GM21423 (cell line): ENCODE data around the gene IL20.

ENCODE experiments used
- ATAC-seq: cut with Tn5 transposase; IDR thresholded peaks from one replicate; pipeline ENCODE4 v1.9.1; 2021; ENCODE audit warnings: mild to moderate bottlenecking, moderate library complexity; ENCODE audit not compliant: unreplicated experiment

The IL20 gene

DNA sequence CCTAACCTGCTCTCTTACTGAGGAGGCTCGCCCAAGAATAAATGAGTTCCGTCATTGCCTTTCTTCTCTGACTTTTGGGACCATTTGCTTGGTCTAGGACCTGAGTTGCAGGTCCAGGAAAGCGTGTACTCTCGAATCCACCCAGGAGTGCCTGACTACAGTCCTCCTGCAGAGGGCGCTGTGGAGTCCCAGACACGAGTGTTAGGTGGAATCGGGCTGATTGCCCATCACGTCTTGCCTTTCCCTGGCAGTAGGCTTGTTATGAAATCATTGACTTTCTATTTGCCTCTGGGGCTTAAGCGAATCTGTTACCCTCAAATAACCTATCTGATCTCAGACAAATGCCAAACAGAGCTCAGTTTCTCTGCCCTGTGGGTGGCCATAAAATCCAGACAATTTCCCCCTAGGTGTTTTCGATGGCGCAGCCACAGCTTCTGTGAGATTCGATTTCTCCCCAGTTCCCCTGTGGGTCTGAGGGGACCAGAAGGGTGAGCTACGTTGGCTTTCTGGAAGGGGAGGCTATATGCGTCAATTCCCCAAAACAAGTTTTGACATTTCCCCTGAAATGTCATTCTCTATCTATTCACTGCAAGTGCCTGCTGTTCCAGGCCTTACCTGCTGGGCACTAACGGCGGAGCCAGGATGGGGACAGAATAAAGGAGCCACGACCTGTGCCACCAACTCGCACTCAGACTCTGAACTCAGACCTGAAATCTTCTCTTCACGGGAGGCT, at the start of gene IL20:
Gene IL20 (plus strand): TSS at position 685 of the 733 bp plus-strand sequence. CDS start 230 bp downstream, outside the sequence.
- ATAC-seq: no peak

DNA sequence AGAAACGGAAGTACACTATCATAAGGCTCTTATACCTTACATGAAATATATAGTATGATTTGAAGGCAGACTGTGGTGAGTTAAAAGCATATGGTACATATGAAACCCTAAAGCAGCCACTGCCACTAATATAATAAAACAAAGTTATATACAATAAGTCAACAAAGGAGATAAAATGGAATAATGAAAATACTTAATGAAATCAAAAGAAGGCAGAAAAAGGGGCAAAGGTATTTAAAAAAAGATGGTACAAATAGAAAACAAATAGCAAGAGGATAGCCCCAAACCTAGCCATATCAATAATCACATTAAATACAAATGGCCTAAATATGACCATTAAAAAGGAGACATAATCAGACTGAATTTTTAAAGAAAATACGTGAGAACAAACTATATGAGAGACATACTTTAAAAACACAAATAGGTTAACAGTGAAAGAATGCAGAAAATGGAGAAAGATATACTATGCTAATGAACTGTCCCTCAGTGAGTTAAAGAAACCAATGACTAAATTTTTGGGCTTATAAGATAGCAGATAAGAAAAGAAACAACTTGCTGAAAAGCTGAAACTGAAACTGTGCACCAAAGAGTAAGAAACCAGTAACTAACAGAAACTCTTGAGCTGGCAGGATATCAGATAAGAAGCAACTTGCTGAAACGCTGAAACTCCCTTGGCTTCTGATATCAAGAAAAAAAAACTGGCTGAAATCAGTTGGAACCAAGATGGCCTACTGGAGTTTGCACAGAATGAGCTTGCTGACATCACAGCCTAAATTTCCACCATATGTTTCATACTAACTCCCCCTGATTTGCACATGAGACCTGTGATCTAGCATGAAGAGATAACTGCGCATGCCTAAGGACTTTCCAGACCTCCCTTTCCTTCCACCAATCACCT, 48.8 kb upstream of the IL20 start:
- no peak for ATAC-seq

DNA sequence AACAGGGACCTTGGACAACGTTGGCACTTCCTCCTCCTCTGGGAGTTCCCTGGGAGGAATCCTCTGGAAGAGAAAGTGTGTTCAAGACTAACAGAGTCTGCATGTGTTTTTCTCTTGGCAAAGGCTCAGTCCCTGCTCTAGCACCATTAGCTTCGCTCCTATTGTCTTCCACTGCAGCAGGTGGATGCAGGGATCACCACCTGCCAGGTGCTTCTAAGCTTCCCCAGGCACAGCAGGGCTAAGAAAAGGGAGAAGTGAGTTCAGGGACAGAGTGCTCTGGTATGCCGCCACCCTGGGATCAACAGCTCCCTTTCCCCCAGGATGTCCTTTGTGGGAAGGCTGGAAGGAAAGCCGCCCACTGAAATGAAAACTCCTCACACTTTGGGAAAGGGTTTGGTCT, 43.9 kb upstream of the IL20 start:
- no peak for ATAC-seq

- ATAC-seq: no peak
Observed at GRCh38 chr1:206823727-206824126, 41.7 kb upstream of the IL20 start.

DNA sequence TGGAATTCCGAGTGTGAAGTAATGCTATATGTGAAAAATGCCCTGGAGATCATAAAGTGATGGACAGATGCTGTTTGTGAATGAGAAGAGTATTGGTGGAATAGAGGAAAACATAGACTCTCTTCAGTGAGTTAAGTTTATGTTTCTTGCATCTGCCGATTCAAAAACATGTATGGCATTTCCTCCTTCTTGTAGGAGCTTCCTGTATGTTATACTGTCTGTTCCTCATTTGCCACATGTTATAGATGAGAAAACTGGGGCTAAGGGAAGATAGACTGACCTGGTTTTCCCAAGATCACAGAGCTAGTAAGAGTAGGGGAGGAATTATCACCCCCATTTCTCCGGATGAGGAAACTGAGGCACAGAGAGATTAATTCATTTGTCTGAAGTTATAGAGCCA, 41.1 kb upstream of the IL20 start:
- ATAC-seq: no peak

DNA sequence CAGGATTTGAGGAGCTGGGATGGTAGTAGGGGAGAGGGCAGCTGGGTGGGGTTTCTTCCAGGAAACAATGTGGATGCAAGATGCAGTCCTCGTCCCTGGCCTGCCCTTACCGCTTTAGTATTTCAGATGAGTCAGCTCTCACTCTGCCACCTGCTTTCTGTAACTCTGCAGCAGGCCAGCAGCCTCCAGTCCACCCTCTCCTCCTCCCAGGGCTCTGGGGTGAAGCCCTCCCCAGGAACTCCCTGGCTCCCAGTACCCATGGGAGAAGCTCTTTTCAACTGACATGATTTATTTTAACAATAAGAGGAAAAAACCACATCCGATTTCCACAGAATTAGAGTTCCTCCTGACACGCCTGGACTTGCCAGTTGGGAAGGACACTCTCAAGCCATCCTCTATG, 39.0 kb upstream of the IL20 start:
- no peak for ATAC-seq

GRCh38 chr1:206828061-206828460, 37.4 kb upstream of the IL20 start:
- no peak for ATAC-seq

DNA sequence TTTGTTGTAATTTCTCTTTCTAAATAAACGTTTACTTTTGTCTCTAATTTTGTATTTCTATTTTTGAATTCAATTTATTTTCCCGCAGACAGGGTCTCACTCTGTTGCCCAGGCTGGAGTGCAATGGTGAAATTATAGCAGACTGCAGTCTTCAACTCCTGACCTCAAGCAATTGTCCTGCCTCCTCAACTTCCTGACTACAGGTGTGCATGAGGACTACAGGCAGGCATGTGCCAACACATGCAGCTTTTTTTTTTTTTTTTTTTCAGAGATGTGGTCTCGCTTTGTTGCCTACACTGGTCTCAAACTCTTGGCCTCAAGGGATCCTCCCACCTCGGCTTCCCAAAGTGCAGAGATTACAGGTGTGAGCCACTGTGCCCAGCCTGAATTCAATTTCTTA, 36.7 kb upstream of the IL20 start:
- ATAC-seq: no peak

DNA sequence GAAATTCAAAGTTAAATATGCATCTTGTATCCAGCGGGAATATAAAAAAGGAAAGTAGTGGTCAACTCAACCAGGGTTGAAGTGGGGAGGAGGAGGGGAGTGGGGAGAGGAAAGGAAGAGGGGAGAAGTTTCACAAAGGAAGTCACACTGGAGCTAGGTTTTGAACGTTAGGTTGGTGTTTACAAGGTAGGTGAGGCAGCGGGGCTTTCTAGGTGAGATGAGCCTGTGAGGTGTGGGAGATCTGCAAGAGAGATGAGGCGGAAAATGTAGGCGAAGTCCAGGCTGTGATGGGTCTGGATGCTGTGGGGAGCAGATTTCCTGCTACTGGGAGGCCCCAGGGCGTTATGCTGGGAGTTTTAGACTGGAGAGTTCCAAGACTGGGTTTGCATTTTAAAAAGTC, 36.1 kb upstream of the IL20 start:
- no peak for ATAC-seq

DNA sequence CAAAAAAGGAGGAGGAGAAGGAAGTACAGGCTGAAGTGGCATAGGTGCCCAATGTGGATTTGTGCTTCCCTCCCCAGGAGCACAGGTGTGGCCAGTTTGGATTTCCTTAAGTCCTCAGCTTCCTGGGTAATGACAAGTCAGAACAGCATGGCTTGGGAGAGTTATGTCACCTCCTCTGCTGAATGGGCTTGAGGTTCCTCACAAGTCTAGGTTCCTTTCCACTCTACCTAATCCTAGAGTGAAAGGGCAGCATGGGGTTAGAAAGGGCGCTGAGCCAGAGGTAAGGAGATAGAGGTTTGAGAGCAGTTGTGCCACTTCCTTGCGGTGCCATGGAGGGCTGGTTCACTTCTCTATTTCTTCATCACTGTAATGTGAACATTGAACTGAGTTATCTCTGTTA, 35.5 kb upstream of the IL20 start:
- no peak for ATAC-seq

DNA sequence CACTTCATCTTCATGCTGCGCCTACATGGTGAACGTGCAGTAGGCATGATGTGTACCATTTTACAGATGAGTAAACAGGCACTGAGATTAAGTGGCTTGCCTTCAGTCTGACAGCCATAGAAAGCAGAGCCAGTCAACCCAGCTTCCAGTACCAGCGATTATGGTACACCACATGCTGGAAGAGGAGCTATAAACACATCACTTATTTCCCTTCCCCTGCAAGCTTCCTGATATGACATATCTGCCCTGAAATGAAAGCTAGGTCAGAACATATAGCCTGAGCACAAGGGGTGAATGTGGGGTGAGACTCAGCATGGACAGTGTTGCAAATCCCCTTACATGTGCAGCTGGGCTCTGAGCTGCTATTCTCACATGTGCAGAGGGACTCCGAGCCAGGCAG, 33.8 kb upstream of the IL20 start:
- ATAC-seq: no peak

GRCh38 chr1:206832352-206832880, 33.0 kb upstream of the IL20 start:
- ATAC-seq: no peak

- ATAC-seq: no peak
Observed at GRCh38 chr1:206833106-206833680, 32.2 kb upstream of the IL20 start.

DNA sequence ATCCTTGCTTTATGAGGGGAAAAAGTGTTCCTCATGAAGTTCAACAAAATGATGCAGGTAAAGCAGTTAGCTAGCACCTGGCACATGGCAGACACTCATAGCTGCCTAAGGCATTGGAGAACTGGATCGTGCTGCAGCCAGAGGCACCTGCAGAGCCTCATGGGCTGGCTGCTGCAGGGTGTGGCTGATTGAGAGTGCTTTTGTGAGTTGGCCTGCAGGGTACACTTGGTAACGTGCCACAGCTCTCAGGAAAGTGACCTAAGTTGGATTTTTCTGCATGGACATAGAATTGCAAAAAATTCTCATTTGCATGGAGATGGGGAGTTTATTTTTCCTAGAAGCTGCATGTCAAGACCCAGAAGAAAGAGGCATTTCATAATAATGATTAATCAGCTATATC, 31.6 kb upstream of the IL20 start:
- no peak for ATAC-seq

- no peak for ATAC-seq
Observed at GRCh38 chr1:206834217-206834616, 31.2 kb upstream of the IL20 start.

DNA sequence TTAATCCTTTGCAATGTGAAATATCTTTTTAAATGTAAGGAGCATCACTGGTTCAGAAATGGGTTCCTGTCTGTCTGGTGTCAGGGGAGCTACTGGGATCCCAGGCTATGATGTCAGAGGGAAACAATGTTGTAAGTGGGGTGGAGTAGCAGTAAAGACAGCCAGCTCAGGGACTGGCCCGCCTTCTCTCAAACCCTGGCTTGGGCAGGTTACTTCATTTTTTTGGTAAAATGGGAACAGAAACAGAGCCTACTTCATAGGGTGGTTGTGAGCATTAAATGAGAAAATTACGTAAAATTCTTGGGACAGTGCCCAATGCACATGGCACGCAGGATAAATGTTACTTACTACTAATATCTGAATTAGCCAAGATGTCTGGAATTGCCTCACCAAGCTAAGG, 30.7 kb upstream of the IL20 start:
- ATAC-seq: no peak

DNA sequence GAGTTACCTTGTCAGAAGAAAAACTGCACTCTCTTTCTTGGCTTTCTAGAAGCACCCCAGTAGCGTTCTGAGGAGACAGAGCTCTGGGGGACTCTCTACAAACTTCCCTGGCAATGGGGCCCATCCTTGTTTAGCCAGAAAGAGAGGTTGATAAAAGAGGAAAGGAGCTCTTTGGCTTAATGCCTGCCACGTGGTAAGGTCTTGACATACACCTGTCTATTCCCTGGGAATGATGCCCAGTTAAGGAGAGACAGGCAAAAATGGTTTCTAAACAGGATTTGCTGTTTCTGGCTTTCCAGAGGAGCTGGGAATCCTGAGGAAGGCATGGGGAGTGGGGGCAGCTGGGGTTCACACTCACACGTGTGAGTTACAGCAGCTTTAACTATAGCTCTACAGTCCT, 30.2 kb upstream of the IL20 start:
- no peak for ATAC-seq

- ATAC-seq: no peak
Observed at GRCh38 chr1:206836111-206836510, 29.3 kb upstream of the IL20 start.

- ATAC-seq: no peak
Observed at GRCh38 chr1:206839006-206839560, 26.3 kb upstream of the IL20 start.

GRCh38 chr1:206839857-206840256, 25.6 kb upstream of the IL20 start:
- ATAC-seq: no peak

DNA sequence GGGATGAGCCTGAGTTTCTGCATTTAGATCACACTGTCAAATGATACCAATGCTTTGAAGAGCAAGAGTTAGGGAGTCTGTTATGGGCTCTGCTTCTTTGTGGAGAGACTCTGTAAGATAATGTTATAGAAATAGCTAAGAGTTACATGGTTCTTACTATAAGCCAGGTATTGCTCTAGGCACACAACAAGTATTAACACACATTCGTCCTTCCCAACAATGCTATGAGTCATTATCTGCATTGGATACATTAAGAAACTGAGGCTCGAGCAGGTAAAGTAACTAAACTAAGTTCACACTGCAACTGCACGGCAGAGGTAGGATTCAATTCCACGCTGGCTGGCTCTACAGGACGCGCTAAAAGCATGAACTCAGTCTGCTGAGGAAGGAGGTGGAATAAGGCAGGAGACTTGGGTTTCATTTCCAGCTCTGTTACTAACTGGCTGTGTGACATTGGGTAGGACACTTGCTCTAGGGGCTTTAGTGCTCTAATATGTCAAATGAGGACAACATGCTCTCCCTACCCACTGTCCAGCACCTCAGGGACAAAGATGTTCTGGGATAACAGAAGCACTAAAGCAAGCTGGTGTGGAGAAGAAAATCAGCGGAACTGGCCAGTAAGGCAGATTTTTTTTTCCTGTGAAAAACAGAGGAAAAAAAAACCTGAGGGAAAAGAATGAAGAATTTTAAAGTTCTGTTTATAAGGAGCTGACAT, 23.7 kb upstream of the IL20 start:
- no peak for ATAC-seq
